GM21825 (cell line): Measurements from ENCODE around the gene HOXC13.

ENCODE experiments used
- ATAC-seq: cut with Tn5 transposase; IDR thresholded peaks from one replicate; pipeline ENCODE4 v1.9.1; 2021; ENCODE audit warnings: mild to moderate bottlenecking, moderate library complexity; ENCODE audit not compliant: unreplicated experiment

HOXC13 gene

GRCh38 chr12:53938326-53939140, at the start of gene HOXC13:
HOXC13 (plus strand) TSS chr12:53938831; CDS start chr12:53938907, 76 bp downstream.
- ATAC-seq, result no peak

- ATAC-seq, result no peak
Measured at GRCh38 chr12:53890081-53890480, 48.5 kb upstream of the HOXC13 start.

- no peak for ATAC-seq
Measured at GRCh38 chr12:53892762-53893395, 45.8 kb upstream of the HOXC13 start.

- no peak for ATAC-seq
Measured at GRCh38 chr12:53899230-53899629, 39.4 kb upstream of the HOXC13 start.

- ATAC-seq, result no peak
Measured at GRCh38 chr12:53907103-53907502, 31.5 kb upstream of the HOXC13 start.

GRCh38 chr12:53916788-53917655, 21.6 kb upstream of the HOXC13 start:
- ATAC-seq, result no peak

GRCh38 chr12:53924521-53925405, 13.9 kb upstream of the HOXC13 start:
- ATAC-seq, result no peak

- ATAC-seq, result no peak
Measured at GRCh38 chr12:53927220-53928029, 11.2 kb upstream of the HOXC13 start.

GRCh38 chr12:53928054-53928835, 10.4 kb upstream of the HOXC13 start:
- ATAC-seq, result no peak

GRCh38 chr12:53929527-53929926, 9.1 kb upstream of the HOXC13 start:
- ATAC-seq, result no peak

- ATAC-seq, result no peak
Measured at GRCh38 chr12:53930591-53931255, 7.9 kb upstream of the HOXC13 start.

- ATAC-seq, result no peak
Measured at GRCh38 chr12:53931844-53932581, 6.6 kb upstream of the HOXC13 start.

- ATAC-seq, result no peak
Measured at GRCh38 chr12:53932915-53933314, 5.7 kb upstream of the HOXC13 start.

- ATAC-seq, result no peak
Measured at GRCh38 chr12:53935383-53936341, 3.0 kb upstream of the HOXC13 start.

GRCh38 chr12:53937099-53937498, 1.5 kb upstream of the HOXC13 start:
- ATAC-seq, result no peak

- no peak for ATAC-seq
Measured at GRCh38 chr12:53937596-53938325, 870 bp upstream of the HOXC13 start.
